Psoas muscle (tissue), 8 donors: Measurements from ENCODE around the gene GXYLT1. TPM values are rescaled to one million over a fixed set of nuclear protein-coding genes. Genes with fewer than 3 reads are reported as not detected.

Source experiments
- ATAC-seq, 4 donors: fragments of 200-7000 bp; cut with Tn5 transposase; one replicate each; pipeline ENCODE4 v1.9.1; 2020; ENCODE audit warnings: moderate library complexity in 3 of 4, mild to moderate bottlenecking in 2 of 4
- DNase-seq, 2 donors: peaks; one replicate each; pipeline ENCODE4 v3.0.0-alpha.2; 2020
- H3K27ac ChIP-seq: fragments of 200-600 bp; one replicate; pipeline ENCODE4 v1.8.0; 2022
- H3K27me3 ChIP-seq, 3 donors: fragments of 200-600 bp in 1 of 3; one replicate each; pipeline versions ENCODE4 v1.6.1 to v1.8.0; 2013 to 2022; ENCODE audit warnings: low read length in 2 of 3, mild to moderate bottlenecking in 2 of 3, moderate library complexity in 1 of 3; ENCODE audit not compliant: insufficient read depth in 3 of 3
- H3K36me3 ChIP-seq, 2 donors: fragments of 200-600 bp in 1 of 2; one replicate each; pipeline versions ENCODE4 v1.6.1 to v1.8.0; 2013 to 2022; ENCODE audit warnings: low read depth in 1 of 2, mild to moderate bottlenecking in 1 of 2, moderate library complexity in 1 of 2; ENCODE audit not compliant: insufficient read depth in 1 of 2
- H3K4me1 ChIP-seq: fragments of 200-600 bp; one replicate; pipeline ENCODE4 v1.8.0; 2022
- H3K4me3 ChIP-seq: fragments of 200-600 bp; one replicate; pipeline ENCODE4 v1.8.0; 2022; ENCODE audit warnings: mild to moderate bottlenecking
- H3K9me3 ChIP-seq: fragments of 200-600 bp; one replicate; pipeline ENCODE4 v1.8.0; 2022
- WGBS, 3 donors: extraction: QIAGEN DNeasy Blood & Tissue Kit; methylation state at CpG; one replicate each; pipeline versions ENCODE4 v1.1.6 to v1.1.7; 2013; 5-methylcytosine and 5-hydroxymethylcytosine counted together
- intact Hi-C, 2 donors: fragments of 100-400 bp; cut with DNase I; formaldehyde crosslinking; loops; one replicate each; pipeline versions ENCODE4 v1.11.0 to v1.14.2; 2022
- polyA plus RNA-seq, 3 donors: library from polyadenylated mRNA; stranded (reverse); fragments of 200-250 nt; gene quantifications; one replicate each; pipeline ENCODE4 v1.2.3, GENCODE V29; 2013
- total RNA-seq, 4 donors: library from RNA; stranded (reverse); fragmentation: NEBNext Ultra II Directional in 2 of 4; extraction: Animal tissue kit (Norgen Biotek cat#: 25700) in 2 of 4; gene quantifications; one replicate each; pipeline versions ENCODE4 v1.2.1 to v1.2.4, GENCODE V29; 2021 to 2023
- TF ChIP-seq, protein P1 (sequence below): fragments of 200-600 bp; IDR thresholded peaks from one replicate; pipeline ENCODE4 v1.8.0; 2022; ENCODE audit warnings: antibody characterized with exemption
- donor health status: healthy with polysubstance abuse.
- donor health status: DM: no; HTN: no; CAD: no; lungs with moderate emphysema.
- donor health status: Bipolar disorder and iron deficiency.
- donor health status: healthy.
- donor health status: DM: yes; HTN: yes; CAD: no.
- donor health status: DM: no; HTN: no; CAD: no.
- donor health status: DM: no; HTN: no; CAD: no.
- donor health status: DM: yes; HTN: yes; CAD: no.

The GXYLT1 gene
- total and polyA plus RNA-seq, 7 donors, result 1.3 to 6.3 (median 4.3) TPM

DNA sequence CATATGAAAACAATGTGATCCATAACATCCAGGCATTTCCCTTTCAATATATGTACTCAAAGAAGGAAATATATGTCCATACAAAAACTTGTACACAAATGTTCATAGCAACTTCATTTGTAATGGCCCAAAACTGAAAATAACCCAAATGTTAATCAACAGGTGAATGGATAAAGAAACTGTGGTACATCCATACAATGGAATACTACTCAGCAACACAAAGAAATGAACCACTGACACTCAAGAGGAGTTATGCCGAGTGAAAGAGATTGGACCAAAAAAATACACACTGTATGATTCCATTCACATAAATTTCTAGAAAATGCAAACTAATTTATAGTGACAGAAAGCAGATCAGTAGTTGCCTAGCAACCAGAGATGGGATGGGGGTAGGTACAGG is 30.3 kb upstream of the GXYLT1 start:
- Histone ChIP-seq H3K4me1 (no peaks in the 10 kb centered on the region), H3K27ac (no peak overlapping the region), H3K9me3 (no peaks in the 10 kb centered on the region), H3K27me3 (no peaks in the 10 kb centered on the region), H3K4me3 (no peak overlapping the region), H3K36me3 (peaks cover 0 to 4% of the 10 kb centered on the region in 2 donors)
- DNase-seq, result no peak
- TF ChIP-seq, protein P1, sequence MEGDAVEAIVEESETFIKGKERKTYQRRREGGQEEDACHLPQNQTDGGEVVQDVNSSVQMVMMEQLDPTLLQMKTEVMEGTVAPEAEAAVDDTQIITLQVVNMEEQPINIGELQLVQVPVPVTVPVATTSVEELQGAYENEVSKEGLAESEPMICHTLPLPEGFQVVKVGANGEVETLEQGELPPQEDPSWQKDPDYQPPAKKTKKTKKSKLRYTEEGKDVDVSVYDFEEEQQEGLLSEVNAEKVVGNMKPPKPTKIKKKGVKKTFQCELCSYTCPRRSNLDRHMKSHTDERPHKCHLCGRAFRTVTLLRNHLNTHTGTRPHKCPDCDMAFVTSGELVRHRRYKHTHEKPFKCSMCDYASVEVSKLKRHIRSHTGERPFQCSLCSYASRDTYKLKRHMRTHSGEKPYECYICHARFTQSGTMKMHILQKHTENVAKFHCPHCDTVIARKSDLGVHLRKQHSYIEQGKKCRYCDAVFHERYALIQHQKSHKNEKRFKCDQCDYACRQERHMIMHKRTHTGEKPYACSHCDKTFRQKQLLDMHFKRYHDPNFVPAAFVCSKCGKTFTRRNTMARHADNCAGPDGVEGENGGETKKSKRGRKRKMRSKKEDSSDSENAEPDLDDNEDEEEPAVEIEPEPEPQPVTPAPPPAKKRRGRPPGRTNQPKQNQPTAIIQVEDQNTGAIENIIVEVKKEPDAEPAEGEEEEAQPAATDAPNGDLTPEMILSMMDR, result no peak
- intact Hi-C loops, result no loop called here
- no peak for ATAC-seq
- 95 to 100% (median 96%) methylated on average over 1 of the region's 1 CpG for WGBS, 3 donors

GRCh38 chr12:42173961-42174521 is 29.4 kb upstream of the GXYLT1 start:
- H3K4me3 ChIP-seq, result no peak overlapping the region
- H3K4me1 ChIP-seq, result no peaks in the 10 kb centered on the region
- TF ChIP-seq, protein P1, result no peak
- H3K9me3 ChIP-seq, result no peaks in the 10 kb centered on the region
- DNase-seq, result no peak
- H3K27me3 ChIP-seq, result no peaks in the 10 kb centered on the region
- H3K36me3 ChIP-seq, result peaks cover 0 to 4% of the 10 kb centered on the region in 2 donors
- intact Hi-C loops, result no loop called here
- no peak overlapping the region for H3K27ac ChIP-seq
- ATAC-seq, result peak in 1 of 4 donors; percentile 15

- Histone ChIP-seq H3K27me3 (no peaks in the 10 kb centered on the region), H3K4me3 (no peak overlapping the region), H3K27ac (no peak overlapping the region), H3K9me3 (no peaks in the 10 kb centered on the region), H3K36me3 (peaks cover 0 to 4% of the 10 kb centered on the region in 2 donors), H3K4me1 (no peaks in the 10 kb centered on the region)
- DNase-seq (no peak), ATAC-seq (no peak)
- intact Hi-C loops, result no loop called here
- 94 to 95% (median 95%) methylated on average over 4 of the region's 4 CpGs for WGBS, 3 donors
- TF ChIP-seq, protein P1, result no peak
Observed at GRCh38 chr12:42172441-42173210, 28.0 kb upstream of the GXYLT1 start.

GRCh38 chr12:42167711-42168110 is 23.0 kb upstream of the GXYLT1 start:
- WGBS, 3 donors, result 94 to 96% (median 96%) methylated on average over 6 of the region's 6 CpGs
- ATAC-seq (no peak), DNase-seq (no peak)
- H3K4me3 ChIP-seq, result no peak overlapping the region
- no peaks in the 10 kb centered on the region for H3K27me3 ChIP-seq
- H3K27ac ChIP-seq, result no peak overlapping the region
- intact Hi-C loops, result no loop called here
- H3K9me3 ChIP-seq, result no peaks in the 10 kb centered on the region
- H3K4me1 ChIP-seq, result no peaks in the 10 kb centered on the region
- H3K36me3 ChIP-seq, result peaks cover 0 to 4% of the 10 kb centered on the region in 2 donors
- TF ChIP-seq, protein P1, result no peak
